ENCODE results near the gene WBP2. TPM values are rescaled to one million over a fixed set of nuclear protein-coding genes. Genes with fewer than 3 reads are reported as not detected.

WBP2 gene
- total RNA-seq, 2 donors from 2014 or later, result 44.2 to 49.5 TPM

DNA sequence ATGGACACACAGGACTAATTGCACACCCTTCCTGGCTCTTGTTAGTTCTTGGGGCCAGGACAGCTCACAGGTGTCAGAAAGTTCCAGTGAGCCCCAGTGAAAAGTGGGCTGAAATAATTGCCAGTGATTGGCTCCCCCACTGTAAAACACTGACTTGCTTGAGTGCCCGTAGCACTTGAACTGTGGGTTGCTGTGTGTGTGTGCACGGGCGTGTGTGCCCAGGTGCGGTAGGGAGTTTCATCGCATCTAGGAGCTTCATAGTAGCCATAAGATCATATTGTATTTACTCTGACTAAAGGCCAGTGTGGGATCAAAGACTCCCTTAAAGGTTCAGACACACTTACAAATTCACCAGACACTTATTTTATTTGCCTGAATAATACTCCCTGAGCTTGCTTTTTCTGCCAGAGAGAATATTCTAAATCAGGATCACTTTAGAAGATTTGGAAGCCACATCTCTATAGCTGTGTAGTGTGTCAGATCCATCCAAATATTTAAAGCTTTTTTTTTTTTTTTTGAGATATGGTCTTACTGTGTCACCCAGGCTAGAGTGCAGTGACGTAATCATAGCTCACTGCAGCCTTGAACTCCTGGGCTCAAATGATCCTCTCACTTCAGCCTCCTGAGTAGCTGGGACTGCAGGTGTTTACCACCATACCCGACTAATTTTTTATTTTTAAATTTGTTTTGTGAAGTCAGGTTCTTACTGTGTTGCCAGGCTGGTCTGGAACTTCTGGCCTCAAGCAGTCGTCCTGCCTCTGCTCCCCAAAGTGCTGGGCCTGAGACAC is 59.1 kb downstream of the WBP2 start:
- peaks cover 0 to 3% of the 10 kb centered on the region in 2 donors for H3K36me3 ChIP-seq (replicated peaks in 1 of 2; ENCODE audit: insufficient read depth in 1 of 2, low read depth in 2 of 2)
- peak in 1 of 4 donors; percentile 2 for DNase-seq
- no peaks in the 10 kb centered on the region for H3K4me1 ChIP-seq
- H3K4me3 ChIP-seq, result no peak overlapping the region
- no peak for ATAC-seq
- no peaks in the 10 kb centered on the region for H3K9me3 ChIP-seq
- 90% methylated on average over 6 to 8 of the region's 8 CpGs for WGBS, 2 donors
- H3K27ac ChIP-seq, result no peak overlapping the region
- H3K27me3 ChIP-seq, result no peaks in the 10 kb centered on the region
- TF ChIP-seq, protein P1, sequence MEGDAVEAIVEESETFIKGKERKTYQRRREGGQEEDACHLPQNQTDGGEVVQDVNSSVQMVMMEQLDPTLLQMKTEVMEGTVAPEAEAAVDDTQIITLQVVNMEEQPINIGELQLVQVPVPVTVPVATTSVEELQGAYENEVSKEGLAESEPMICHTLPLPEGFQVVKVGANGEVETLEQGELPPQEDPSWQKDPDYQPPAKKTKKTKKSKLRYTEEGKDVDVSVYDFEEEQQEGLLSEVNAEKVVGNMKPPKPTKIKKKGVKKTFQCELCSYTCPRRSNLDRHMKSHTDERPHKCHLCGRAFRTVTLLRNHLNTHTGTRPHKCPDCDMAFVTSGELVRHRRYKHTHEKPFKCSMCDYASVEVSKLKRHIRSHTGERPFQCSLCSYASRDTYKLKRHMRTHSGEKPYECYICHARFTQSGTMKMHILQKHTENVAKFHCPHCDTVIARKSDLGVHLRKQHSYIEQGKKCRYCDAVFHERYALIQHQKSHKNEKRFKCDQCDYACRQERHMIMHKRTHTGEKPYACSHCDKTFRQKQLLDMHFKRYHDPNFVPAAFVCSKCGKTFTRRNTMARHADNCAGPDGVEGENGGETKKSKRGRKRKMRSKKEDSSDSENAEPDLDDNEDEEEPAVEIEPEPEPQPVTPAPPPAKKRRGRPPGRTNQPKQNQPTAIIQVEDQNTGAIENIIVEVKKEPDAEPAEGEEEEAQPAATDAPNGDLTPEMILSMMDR (IDR thresholded peaks at IDR 0.05), result no peak
- TF ChIP-seq POLR2A (IDR thresholded peaks at IDR 0.05), result no peak
- intact Hi-C loops (cut with DNase I), result no loop called here

Other genes starting within 250 kb of the WBP2 start
- 1 to 10 TPM; 3.3 to 5.2 TPM for gene SMIM5, start 221.9 kb downstream of the WBP2 start, total RNA-seq
- gene RECQL5, start 188.2 kb downstream of the WBP2 start, total RNA-seq, result 10 to 100 TPM in 1 of 2 donors, 1 to 10 TPM in 1; 8.6 to 38.6 TPM
- gene SAP30BP, start 188.0 kb downstream of the WBP2 start, total RNA-seq, result 10 to 100 TPM; 47.2 to 73.8 TPM
- 10 to 100 TPM; 25.1 to 33.7 TPM for gene ITGB4, start 133.9 kb downstream of the WBP2 start, total RNA-seq
- 10 to 100 TPM; 27.4 to 27.5 TPM for gene GALK1, start 90.1 kb downstream of the WBP2 start, total RNA-seq
- 10 to 100 TPM; 18.4 to 59.7 TPM for gene UNK, start 70.5 kb downstream of the WBP2 start, total RNA-seq
- gene UNC13D, start 10.9 kb downstream of the WBP2 start, total RNA-seq, result 10 to 100 TPM in 1 of 2 donors, 1 to 10 TPM in 1; 8.6 to 21.8 TPM
- 10 to 100 TPM; 39.6 to 41.8 TPM for gene TRIM47, start 23.2 kb upstream of the WBP2 start, total RNA-seq
- 10 to 100 TPM; 12.5 to 21.0 TPM for gene TRIM65, start 41.6 kb upstream of the WBP2 start, total RNA-seq
- 10 to 100 TPM; 47.7 to 77.8 TPM for gene MRPL38, start 49.5 kb upstream of the WBP2 start, total RNA-seq
- 1 to 10 TPM; 2.6 to 4.2 TPM for gene FBF1, start 85.7 kb upstream of the WBP2 start, total RNA-seq
- 10 to 100 TPM; 69.0 to 77.1 TPM for gene ACOX1, start 123.8 kb upstream of the WBP2 start, total RNA-seq
- 1 to 10 TPM; 6.5 to 9.2 TPM for gene TEN1, start 123.9 kb upstream of the WBP2 start, total RNA-seq
- 1 to 10 TPM; 3.4 to 4.9 TPM for gene CDK3, start 145.5 kb upstream of the WBP2 start, total RNA-seq
- 10 to 100 TPM in 1 of 2 donors, 1 to 10 TPM in 1; 4.9 to 13.0 TPM for gene EVPL, start 172.0 kb upstream of the WBP2 start, total RNA-seq
- gene SRP68, start 217.2 kb upstream of the WBP2 start, total RNA-seq, result 10 to 100 TPM; 26.2 to 27.7 TPM
- gene GALR2, start 219.4 kb upstream of the WBP2 start, total RNA-seq, result under 1 TPM in 1 of 2 donors, not detected in 1; 0.52 TPM
- not detected for gene ZACN, start 223.8 kb upstream of the WBP2 start, total RNA-seq
- gene EXOC7, start 248.5 kb upstream of the WBP2 start, total RNA-seq, result 10 to 100 TPM; 53.2 to 73.2 TPM

Measured in body of pancreas (tissue), 4 donors.